HEK293T (cell line): ENCODE data around the gene LSM3.

ENCODE experiments used
- BHLHE40 ChIP-seq: fragments of 450-650 bp; IDR thresholded peaks from 2 replicates; pipeline ENCODE4 v1.6.1; 2016; ENCODE audit warnings: mild to moderate bottlenecking, moderate library complexity, borderline replicate concordance
- CTBP1 ChIP-seq: fragments of 450-650 bp; IDR thresholded peaks from 2 replicates; pipeline ENCODE4 v1.6.1; 2016; ENCODE audit warnings: borderline replicate concordance
- FOXK2 ChIP-seq: fragments of 450-650 bp; IDR thresholded peaks from 2 replicates; pipeline ENCODE4 v1.6.1; 2016; ENCODE audit warnings: mild to moderate bottlenecking

DNA sequence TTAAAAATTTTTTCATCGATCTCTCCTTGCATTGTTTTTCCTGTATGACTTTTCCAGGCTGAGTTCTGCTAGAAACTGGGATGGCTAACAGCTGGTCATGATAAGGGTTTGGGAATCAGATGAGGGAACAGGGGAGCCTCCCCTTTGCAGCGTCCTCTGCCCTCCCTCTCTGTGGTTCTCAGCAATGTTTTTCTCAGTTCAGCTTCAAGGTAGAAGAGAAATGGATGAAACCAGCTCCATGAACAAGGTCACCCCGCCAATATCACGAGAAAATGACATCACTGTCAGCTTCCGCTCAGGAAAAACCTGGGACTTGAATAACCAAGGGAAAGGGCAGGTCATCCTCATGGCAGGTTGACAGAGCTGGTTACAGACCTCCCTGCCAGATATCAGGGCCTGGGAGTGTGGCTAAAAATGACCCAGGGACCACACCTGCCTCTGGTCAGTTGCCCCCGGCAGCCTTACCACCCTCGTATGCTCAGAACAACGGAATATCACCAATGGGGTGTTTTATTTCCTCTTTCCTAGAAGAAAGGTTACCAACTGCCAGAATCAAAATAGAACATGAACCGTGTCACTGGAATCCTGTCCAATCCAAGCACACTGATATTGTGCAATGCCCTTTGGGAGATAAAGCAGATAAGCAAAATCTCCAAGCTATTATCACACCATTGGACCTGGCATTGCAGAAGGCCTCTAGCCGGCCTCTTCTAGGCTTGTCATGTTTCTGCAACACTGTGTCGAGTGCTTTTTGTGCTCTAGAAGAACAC, 26.1 kb downstream of the LSM3 start:
- TF ChIP-seq CTBP1 (no peak), BHLHE40 (no peak), FOXK2 (no peak)
